Stimulated activated naive CD4-positive, alpha-beta T cell treated with Interleukin-2 at 50 U/mL for 16 hours (primary cell): ENCODE measurements around the gene NFATC1.

Experiments
- DNase-seq: peaks from one replicate; lab custom pipeline; 2025; lab: John Stamatoyannopoulos, UW

NFATC1 gene

GRCh38 chr18:79572848-79573451 lies 177.2 kb downstream of the NFATC1 start:
- DNase-seq = no peak

- no peak for DNase-seq
These were observed 178.3 kb downstream of the NFATC1 start for GRCh38 chr18:79573921-79574491.

- no peak for DNase-seq
These were observed 179.3 kb downstream of the NFATC1 start for GRCh38 chr18:79574938-79575525.

GRCh38 chr18:79575891-79576685 lies 180.4 kb downstream of the NFATC1 start:
- DNase-seq = no peak

- DNase-seq = no peak
These were observed 181.1 kb downstream of the NFATC1 start for GRCh38 chr18:79576686-79577351.

GRCh38 chr18:79577451-79578395 lies 182.0 kb downstream of the NFATC1 start:
- DNase-seq = no peak

- no peak for DNase-seq
These were observed 182.9 kb downstream of the NFATC1 start for GRCh38 chr18:79578396-79579260.
